Measurements from ENCODE around the gene MICAL2.

- TF ChIP-seq POLR2A (IDR thresholded peaks at IDR 0.05) = no peak
- TF ChIP-seq, protein P1, sequence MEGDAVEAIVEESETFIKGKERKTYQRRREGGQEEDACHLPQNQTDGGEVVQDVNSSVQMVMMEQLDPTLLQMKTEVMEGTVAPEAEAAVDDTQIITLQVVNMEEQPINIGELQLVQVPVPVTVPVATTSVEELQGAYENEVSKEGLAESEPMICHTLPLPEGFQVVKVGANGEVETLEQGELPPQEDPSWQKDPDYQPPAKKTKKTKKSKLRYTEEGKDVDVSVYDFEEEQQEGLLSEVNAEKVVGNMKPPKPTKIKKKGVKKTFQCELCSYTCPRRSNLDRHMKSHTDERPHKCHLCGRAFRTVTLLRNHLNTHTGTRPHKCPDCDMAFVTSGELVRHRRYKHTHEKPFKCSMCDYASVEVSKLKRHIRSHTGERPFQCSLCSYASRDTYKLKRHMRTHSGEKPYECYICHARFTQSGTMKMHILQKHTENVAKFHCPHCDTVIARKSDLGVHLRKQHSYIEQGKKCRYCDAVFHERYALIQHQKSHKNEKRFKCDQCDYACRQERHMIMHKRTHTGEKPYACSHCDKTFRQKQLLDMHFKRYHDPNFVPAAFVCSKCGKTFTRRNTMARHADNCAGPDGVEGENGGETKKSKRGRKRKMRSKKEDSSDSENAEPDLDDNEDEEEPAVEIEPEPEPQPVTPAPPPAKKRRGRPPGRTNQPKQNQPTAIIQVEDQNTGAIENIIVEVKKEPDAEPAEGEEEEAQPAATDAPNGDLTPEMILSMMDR (IDR thresholded peaks at IDR 0.05) = no peak
These were observed 10.0 kb upstream of the MICAL2 start for GRCh38 chr11:12100429-12100828.
